Adrenal gland (tissue), 12 donors: ENCODE measurements around the gene DUXA. TPM values are rescaled to one million over a fixed set of nuclear protein-coding genes. Genes with fewer than 3 reads are reported as not detected.
A peak's percentile ranks its signal among the peaks of the same experiment; 100 is the strongest.

ENCODE experiments used
- DNase-seq, 7 donors: peaks; one replicate each; pipeline ENCODE4 v3.0.0-alpha.2; 2019 to 2020
- H3K27ac ChIP-seq, 5 donors: fragments of 200-600 bp; sonication (generic) in 4 of 5; 1 replicate in 3 of 5; 2 replicates in 2 of 5; pipeline versions ENCODE4 v1.5.1 to v1.8.0; 2016 to 2020; ENCODE audit warnings: mild to moderate bottlenecking in 1 of 5
- H3K27me3 ChIP-seq: fragments of 200-600 bp; 2 replicates; pipeline ENCODE4 v1.8.0; 2021
- H3K36me3 ChIP-seq, 2 donors: fragments of 200-600 bp; replicated peaks in 1 of 2; 1 replicate in 1 of 2; 2 replicates in 1 of 2; pipeline versions ENCODE4 v1.5.1 to v1.8.0; 2018 to 2022
- H3K4me1 ChIP-seq, 2 donors: fragments of 200-600 bp; replicated peaks in 1 of 2; 1 replicate in 1 of 2; 2 replicates in 1 of 2; pipeline versions ENCODE4 v1.5.1 to v1.8.0; 2018 to 2021
- H3K4me3 ChIP-seq, 4 donors: fragments of 200-600 bp; sonication (generic) in 3 of 4; one replicate each; pipeline ENCODE4 v1.5.1; 2016 to 2018
- H3K9me3 ChIP-seq, 3 donors: fragments of 200-600 bp; sonication (generic) in 1 of 3; replicated peaks in 1 of 3; 1 replicate in 2 of 3; 2 replicates in 1 of 3; pipeline versions ENCODE4 v1.5.1 to v1.8.0; 2016 to 2021
- CTCF ChIP-seq, 6 experiments: fragments of 450-650 bp in 4 of 6; fragments of 200-600 bp in 2 of 6; sonication (generic) in 1 of 6; IDR thresholded peaks; 1 replicate in 5 of 6; 2 replicates in 1 of 6; pipeline versions ENCODE4 v1.5.1 to v1.8.0; 2016 to 2021; ENCODE audit warnings: antibody characterized with exemption in 6 of 6, mild to moderate bottlenecking in 2 of 6, moderate library complexity in 1 of 6
- POLR2A ChIP-seq, 2 donors: fragments of 450-650 bp; IDR thresholded peaks; one replicate each; pipeline ENCODE4 v1.6.1; 2017; ENCODE audit warnings: antibody characterized with exemption in 2 of 2, mild to moderate bottlenecking in 2 of 2, moderate library complexity in 1 of 2
- WGBS, 4 donors: extraction: QIAGEN DNeasy Blood & Tissue Kit in 2 of 4; methylation state at CpG; one replicate each; pipeline versions ENCODE4 v1.1.5 to v1.1.7; 2013 to 2017; 5-methylcytosine and 5-hydroxymethylcytosine counted together
- intact Hi-C, 2 donors: fragments of 100-400 bp; cut with DNase I; formaldehyde crosslinking; loops; one replicate each; pipeline versions ENCODE4 v1.14.1 to v1.15.0; 2022 to 2023
- polyA plus RNA-seq, 3 donors: library from polyadenylated mRNA; stranded (reverse); fragments of 200-250 nt in 2 of 3; fragments of 350-450 nt in 1 of 3; fragmentation: Illumina TruSeq in 1 of 3; extraction: RNeasy Lipid Tissue Mini Kit (QIAGEN cat#74804) in 1 of 3; gene quantifications; one replicate each; pipeline ENCODE4 v1.2.3, GENCODE V29; 2013 to 2014
- total RNA-seq, 9 donors: library from RNA; depleted of rRNA in 4 of 9; stranded (reverse); fragments of >200 nt in 4 of 9; fragments of 120-200 nt in 1 of 9; fragmentation: NEBNext Ultra II Directional in 1 of 9; extraction: Animal tissue kit (Norgen Biotek cat#: 25700) in 1 of 9; gene quantifications; one replicate each; pipeline versions ENCODE4 v1.1.0 to v1.2.4, GENCODE V29; 2013 to 2023
- donor health status: healthy with polysubstance abuse.
- donor health status: Bipolar disorder and iron deficiency.
- donor health status: DM: yes; HTN: yes; CAD: no.
- donor health status: DM: no; HTN: no; CAD: no.
- donor health status: DM: no; HTN: no; CAD: no.
- donor health status: DM: yes; HTN: yes; CAD: no.

The DUXA gene
- total and polyA plus RNA-seq, 12 donors: not detected

DNA sequence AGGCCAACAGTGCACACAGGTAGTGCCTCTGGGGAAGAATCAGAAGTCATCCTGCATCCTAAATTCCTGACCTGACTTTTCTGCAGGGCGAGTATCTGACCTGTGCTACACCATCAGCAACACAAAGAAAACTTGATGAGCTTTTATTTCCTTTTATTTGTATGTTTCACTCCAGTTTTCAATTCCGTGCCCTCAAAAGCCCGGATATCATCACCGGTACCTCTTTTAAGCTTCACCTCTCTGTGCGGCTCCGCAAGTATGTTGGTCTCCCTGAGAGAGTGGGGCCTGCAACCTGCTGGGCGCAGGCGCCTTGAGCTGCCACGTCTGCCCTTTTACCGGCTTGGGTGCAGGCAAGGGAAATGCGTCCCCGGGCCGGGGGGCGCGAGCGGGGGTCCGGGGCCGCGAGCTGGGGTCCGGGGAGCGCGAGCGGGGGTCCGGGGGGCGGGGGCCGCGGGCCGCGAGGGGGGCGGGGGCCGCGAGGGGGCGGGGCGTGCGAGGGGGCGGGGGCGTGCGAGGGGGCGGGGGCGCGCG lies 4.3 kb upstream of the DUXA start:
- TF ChIP-seq POLR2A (IDR thresholded peaks at IDR 0.05) (no peak), CTCF (IDR thresholded peaks at IDR 0.05) (no peak)
- 2 to 7% (median 2%) methylated on average over 9 to 30 of the region's 42 CpGs for WGBS, 4 donors
- no peaks in the 10 kb centered on the region for H3K9me3 ChIP-seq

DNA sequence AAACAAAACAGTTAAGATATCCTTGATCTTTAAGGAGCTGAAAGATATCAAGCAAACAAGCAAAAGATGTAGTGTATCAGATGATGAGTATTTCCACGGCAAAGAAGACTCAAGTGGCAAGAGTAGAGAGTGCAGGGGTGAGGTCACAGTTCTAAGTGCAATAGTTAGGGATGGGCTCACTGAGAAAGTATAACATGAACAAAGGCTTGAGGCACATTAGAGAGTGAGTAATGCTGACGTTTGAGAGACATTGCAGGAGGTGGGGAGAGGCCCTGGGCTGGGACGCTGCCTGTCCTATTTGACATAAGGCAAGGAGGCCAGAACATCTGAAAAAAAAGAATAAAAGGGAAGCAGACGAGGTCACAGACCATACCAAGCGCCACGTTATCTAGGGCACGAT lies 1.4 kb downstream of the DUXA start:
- H3K9me3 ChIP-seq: no peaks in the 10 kb centered on the region
- TF ChIP-seq CTCF (IDR thresholded peaks at IDR 0.05) (no peak), POLR2A (IDR thresholded peaks at IDR 0.05) (no peak)
- H3K27ac ChIP-seq: no peak overlapping the region
- no peaks in the 10 kb centered on the region for H3K27me3 ChIP-seq
- H3K4me1 ChIP-seq: no peaks in the 10 kb centered on the region
- DNase-seq: no peak
- H3K36me3 ChIP-seq: no peaks in the 10 kb centered on the region
- no peak overlapping the region for H3K4me3 ChIP-seq
- intact Hi-C loops: no loop called here
- WGBS, 4 donors: 58 to 71% (median 63%) methylated on average over 7 of the region's 7 CpGs

More for the DNA sequence above, 4.3 kb upstream of the DUXA start:
- Histone ChIP-seq H3K4me1 (peaks cover 5 to 11% of the 10 kb centered on the region in 2 donors), H3K36me3 (no peaks in the 10 kb centered on the region), H3K27me3 (no peaks in the 10 kb centered on the region), H3K27ac (peak overlapping the region in 2 of 5 donors; percentile 34 to 74), H3K4me3 (peak overlapping the region in 1 of 4 donors; percentile 54)
- DNase-seq: peak; percentile 60 to 74 (median 70)
- intact Hi-C loops: no loop called here

- peak in 1 of 7 donors; percentile 11 for DNase-seq
- 42 to 55% (median 53%) methylated on average over 5 of the region's 5 CpGs for WGBS, 4 donors
- no peaks in the 10 kb centered on the region for H3K9me3 ChIP-seq
- intact Hi-C loops: no loop called here
- no peak for TF ChIP-seq POLR2A (IDR thresholded peaks at IDR 0.05)
- no peak for TF ChIP-seq CTCF (IDR thresholded peaks at IDR 0.05)
- no peaks in the 10 kb centered on the region for H3K4me1 ChIP-seq
- no peaks in the 10 kb centered on the region for H3K36me3 ChIP-seq
- H3K27ac ChIP-seq: peak overlapping the region in 1 of 5 donors; percentile 34
- H3K27me3 ChIP-seq: no peaks in the 10 kb centered on the region
- H3K4me3 ChIP-seq: no peak overlapping the region
These were observed 5.2 kb downstream of the DUXA start for GRCh38 chr19:57161985-57162539.

DNA sequence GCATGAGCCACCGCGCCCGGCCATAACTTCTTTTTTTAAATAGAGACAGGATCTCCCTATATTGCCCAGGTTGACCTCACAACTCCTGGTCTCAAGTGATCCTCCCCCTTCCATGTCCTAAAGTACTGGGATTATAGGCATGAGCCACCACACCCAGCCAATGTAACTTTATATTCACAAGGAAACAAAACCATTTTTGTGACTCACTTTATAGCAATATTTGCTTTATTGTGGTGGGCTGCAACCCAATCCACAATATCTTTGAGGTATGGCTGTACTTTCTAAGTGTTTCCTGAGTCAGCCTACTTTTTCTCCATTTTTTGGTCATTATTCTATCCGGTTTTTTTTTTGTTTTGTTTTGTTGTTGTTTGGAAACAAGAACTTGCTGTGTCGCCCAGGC lies 14.4 kb downstream of the DUXA start:
- Histone ChIP-seq H3K4me1 (no peaks in the 10 kb centered on the region), H3K4me3 (no peak overlapping the region), H3K27ac (no peak overlapping the region), H3K36me3 (no peaks in the 10 kb centered on the region), H3K9me3 (no peaks in the 10 kb centered on the region), H3K27me3 (no peaks in the 10 kb centered on the region)
- WGBS, 4 donors: 62 to 81% (median 73%) methylated on average over 5 of the region's 5 CpGs
- intact Hi-C loops: no loop called here
- no peak for TF ChIP-seq CTCF (IDR thresholded peaks at IDR 0.05)
- TF ChIP-seq POLR2A (IDR thresholded peaks at IDR 0.05): no peak
- no peak for DNase-seq
